ENCODE results near the gene TMED5. TPM values are rescaled to one million over a fixed set of nuclear protein-coding genes. Genes with fewer than 3 reads are reported as not detected.
"Not testable (repeated sequence)": the region's sequence is repeated elsewhere in the genome, so short reads cannot be mapped to it uniquely, and the experiment has no call there.

Gene TMED5
- total RNA-seq, 2 experiments from 2014 or later, result 48.2 to 52.3 TPM

DNA sequence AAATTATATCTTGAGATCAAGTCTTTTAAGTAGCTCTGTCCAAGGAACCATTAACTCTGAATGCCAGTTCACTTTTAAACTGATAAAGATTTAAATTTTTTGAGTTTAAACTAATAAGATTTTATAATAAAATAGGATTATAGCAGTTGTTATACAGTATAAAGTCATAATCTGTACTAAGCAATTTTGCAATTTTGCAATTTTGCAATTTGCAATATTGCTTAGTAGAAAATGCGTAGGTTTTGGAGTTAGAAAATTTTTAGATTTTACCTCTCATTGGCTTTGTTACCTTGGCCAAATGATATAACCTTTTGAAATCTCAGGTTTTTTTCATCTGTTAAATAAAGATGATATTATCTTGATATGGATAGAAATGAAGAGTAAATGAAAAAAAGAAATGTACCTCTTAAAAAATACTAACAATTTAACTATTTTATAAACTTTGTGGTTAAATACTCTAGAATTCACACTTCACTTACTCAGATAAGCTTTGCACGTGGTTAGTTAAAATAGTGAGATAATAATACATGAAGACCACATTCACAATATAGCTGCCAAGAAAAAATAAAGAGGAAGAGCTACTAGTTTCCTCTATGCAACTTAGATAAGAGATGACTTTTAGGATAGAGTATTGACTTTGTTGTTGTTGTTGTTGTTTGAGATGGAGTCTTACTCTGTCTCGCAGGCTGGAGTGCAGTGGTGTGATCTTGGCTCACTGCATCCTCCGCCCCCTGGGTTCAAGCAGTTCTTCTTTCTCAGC, 14.2 kb upstream of the TMED5 start:
- Mint-ChIP-seq H3K9me3 (no peaks in the 10 kb centered on the region), H3K27ac (no peak overlapping the region), H3K4me3 (no peak overlapping the region), H3K4me1 (peaks cover 15% of the 10 kb centered on the region), H3K27me3 (no peaks in the 10 kb centered on the region), H3K36me3 (peaks cover 46% of the 10 kb centered on the region)
- DNase-seq (no peak), ATAC-seq (ENCODE audit: low read depth) (no peak)
- POLR2A ChIA-PET, result interaction anchor here (0.6 kb wide), 1 partner anchor 17 kb away, joined by 4 read pairs; no protein-coding TSS in a partner anchor

DNA sequence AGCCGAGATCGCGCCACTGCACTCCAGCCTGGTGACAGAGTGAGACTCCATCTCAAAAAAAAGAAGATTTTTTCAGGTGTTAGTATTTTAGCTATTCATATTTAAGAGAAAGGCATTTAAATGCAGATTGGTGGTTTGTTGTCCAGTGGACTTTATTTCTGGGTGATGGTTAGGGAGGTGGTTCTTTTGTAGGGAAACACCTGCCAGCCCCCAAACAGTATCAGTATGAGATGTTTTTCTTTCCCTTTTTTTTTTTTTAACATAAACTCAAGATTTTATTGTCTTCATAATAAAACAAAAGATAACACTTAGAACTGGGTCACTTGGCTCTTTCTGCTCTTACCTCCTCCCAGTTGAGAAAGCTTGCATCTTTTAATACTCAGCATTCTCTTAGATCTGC, 10.2 kb upstream of the TMED5 start:
- Mint-ChIP-seq H3K9me3 (no peaks in the 10 kb centered on the region), H3K27me3 (no peaks in the 10 kb centered on the region), H3K4me1 (peaks cover 21% of the 10 kb centered on the region), H3K36me3 (peaks cover 41% of the 10 kb centered on the region), H3K4me3 (peak overlapping the region; percentile 9), H3K27ac (no peak overlapping the region)
- POLR2A ChIA-PET, result interaction anchor here (0.6 to 1.3 kb wide), 2 partner anchors 9 to 18 kb away, joined by 3 to 5 read pairs; no protein-coding TSS in a partner anchor
- ATAC-seq (ENCODE audit: low read depth), result no peak
- DNase-seq, result no peak

GRCh38 chr1:93186667-93187066, 6.5 kb upstream of the TMED5 start:
- POLR2A ChIA-PET, result no interaction called here
- Mint-ChIP-seq H3K36me3 (peaks cover 37% of the 10 kb centered on the region), H3K9me3 (no peaks in the 10 kb centered on the region), H3K27ac (no peak overlapping the region), H3K27me3 (no peaks in the 10 kb centered on the region), H3K4me3 (no peak overlapping the region), H3K4me1 (peaks cover 45% of the 10 kb centered on the region)
- DNase-seq (no peak), ATAC-seq (ENCODE audit: low read depth) (no peak)

- peak within 1 kb of the TSS; percentile 99 for H3K27ac Mint-ChIP-seq
- DNase-seq, result no peak
- peak within 1 kb of the TSS; percentile 100 for H3K4me3 Mint-ChIP-seq
- H3K4me1 Mint-ChIP-seq, result peaks cover 46% of the 10 kb centered on the region
- POLR2A ChIA-PET, result interaction anchor here (0.6 to 2.6 kb wide), 6 partner anchors 9 to 665 kb away, joined by 3 to 26 read pairs (median 4); partner anchors contain the start of genes DR1 and MTF2
- ATAC-seq (ENCODE audit: low read depth), result peak; percentile 10
- H3K27me3 Mint-ChIP-seq, result no peaks in the 10 kb centered on the region
- no peaks in the 10 kb centered on the region for H3K9me3 Mint-ChIP-seq
- H3K36me3 Mint-ChIP-seq, result peaks cover 29% of the 10 kb centered on the region
Observed at GRCh38 chr1:93180723-93181613, 755 bp upstream of the TMED5 start, which contains the start of gene CCDC18. CCDC18 (plus strand) TSS chr1:93180724; CDS start chr1:93183362, 2,638 bp downstream.

- ATAC-seq (ENCODE audit: low read depth), result no peak
- POLR2A ChIA-PET, result interaction anchor here (0.6 to 1.0 kb wide), 2 partner anchors 167 to 211 kb away, joined by 4 read pairs; partner anchors contain the start of gene DR1
- Mint-ChIP-seq H3K4me3 (peak overlapping the region; percentile 100), H3K27ac (peak overlapping the region; percentile 32), H3K27me3 (no peaks in the 10 kb centered on the region), H3K36me3 (peaks cover 24% of the 10 kb centered on the region), H3K4me1 (peaks cover 41% of the 10 kb centered on the region), H3K9me3 (no peaks in the 10 kb centered on the region)
- DNase-seq, result no peak
Observed at GRCh38 chr1:93178418-93178817, 1.8 kb downstream of the TMED5 start.

DNA sequence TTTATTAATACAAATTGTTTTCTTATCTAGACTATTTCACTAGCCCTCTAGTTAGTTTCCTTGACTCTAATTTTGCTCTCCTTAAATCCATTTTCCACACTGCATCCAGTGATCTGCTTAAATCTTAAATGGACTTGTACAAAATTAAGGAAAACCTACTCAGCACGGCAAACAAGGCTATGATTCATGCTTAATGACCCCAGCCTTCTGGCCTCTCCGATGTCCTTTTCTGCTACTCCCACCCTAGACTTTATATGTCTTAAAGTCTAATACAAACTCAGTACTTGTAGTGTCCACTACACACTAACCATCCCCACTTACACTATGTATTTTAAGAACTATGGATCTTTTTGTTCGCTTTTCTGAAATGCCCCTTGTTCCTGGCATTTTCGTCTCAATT, 2.2 kb downstream of the TMED5 start:
- Mint-ChIP-seq H3K27ac (no peak overlapping the region), H3K4me3 (peak overlapping the region; percentile 100)

GRCh38 chr1:93174638-93175037, 5.6 kb downstream of the TMED5 start:
- H3K27me3 Mint-ChIP-seq; DNase-seq; ATAC-seq (ENCODE audit: low read depth); POLR2A ChIA-PET; H3K27ac Mint-ChIP-seq; H3K4me3 Mint-ChIP-seq; H3K9me3 Mint-ChIP-seq: not testable (repeated sequence)
- Mint-ChIP-seq H3K36me3 (peaks cover 38% of the 10 kb centered on the region), H3K4me1 (peaks cover 47% of the 10 kb centered on the region)

More for the DNA sequence above, 2.2 kb downstream of the TMED5 start:
- H3K36me3 Mint-ChIP-seq, result peaks cover 25% of the 10 kb centered on the region
- no peak for ATAC-seq (ENCODE audit: low read depth)
- POLR2A ChIA-PET, result interaction anchor here (0.6 to 1.1 kb wide), 5 partner anchors 13 to 73 kb away, joined by 3 to 5 read pairs (median 4); no protein-coding TSS in a partner anchor
- H3K9me3 Mint-ChIP-seq, result no peaks in the 10 kb centered on the region
- H3K4me1 Mint-ChIP-seq, result peaks cover 40% of the 10 kb centered on the region
- DNase-seq, result no peak
- H3K27me3 Mint-ChIP-seq, result no peaks in the 10 kb centered on the region

DNA sequence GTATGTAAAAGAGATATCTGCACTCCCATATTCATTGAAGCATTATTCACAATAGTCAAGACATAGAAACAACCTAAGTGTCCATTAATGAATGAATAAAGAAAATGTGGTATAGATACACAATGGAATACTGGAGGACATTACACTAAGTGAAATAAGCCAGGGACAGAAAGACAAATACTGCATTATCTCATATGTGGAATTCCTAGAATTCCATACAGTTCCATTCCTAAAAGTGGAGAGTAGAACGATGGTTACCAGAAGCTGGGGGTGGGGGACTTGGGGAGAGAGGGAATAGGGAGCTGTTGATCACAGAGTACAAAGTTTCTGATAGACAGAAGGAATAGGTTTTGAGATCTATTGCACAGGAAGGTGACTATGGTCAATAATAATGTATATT, 7.4 kb downstream of the TMED5 start:
- Mint-ChIP-seq H3K9me3 (no peaks in the 10 kb centered on the region), H3K36me3 (peaks cover 43% of the 10 kb centered on the region), H3K27ac (no peak overlapping the region)

GRCh38 chr1:93171549-93172034, 8.6 kb downstream of the TMED5 start:
- POLR2A ChIA-PET, result interaction anchor here (0.7 to 1.3 kb wide), 3 partner anchors 8 to 675 kb away, joined by 3 to 5 read pairs (median 4); partner anchors contain the start of genes CCDC18 and TMED5

More for the DNA sequence above, 7.4 kb downstream of the TMED5 start:
- POLR2A ChIA-PET, result interaction anchor here (1.9 kb wide), 1 partner anchor 93 kb away, joined by 4 read pairs; the partner anchor contains the start of gene MTF2
- ATAC-seq (ENCODE audit: low read depth), result no peak
- H3K4me1 Mint-ChIP-seq, result peaks cover 44% of the 10 kb centered on the region
- H3K4me3 Mint-ChIP-seq, result no peak overlapping the region
- no peaks in the 10 kb centered on the region for H3K27me3 Mint-ChIP-seq
- no peak for DNase-seq

GRCh38 chr1:93170141-93170678, 10.0 kb downstream of the TMED5 start:
- H3K4me1 Mint-ChIP-seq, result peaks cover 40% of the 10 kb centered on the region
- H3K9me3 Mint-ChIP-seq; H3K27ac Mint-ChIP-seq; H3K27me3 Mint-ChIP-seq; ATAC-seq (ENCODE audit: low read depth); DNase-seq: not testable (repeated sequence)
- POLR2A ChIA-PET, result interaction anchor here (1.1 to 1.3 kb wide), 4 partner anchors 10 to 676 kb away, joined by 4 to 5 read pairs (median 4); partner anchors contain the start of genes CCDC18, MTF2 and TMED5
- peaks cover 55% of the 10 kb centered on the region for H3K36me3 Mint-ChIP-seq
- H3K4me3 Mint-ChIP-seq, result peak overlapping the region; percentile 89

More at GRCh38 chr1:93171549-93172034, 8.6 kb downstream of the TMED5 start:
- Mint-ChIP-seq H3K27ac (peak overlapping the region; percentile 92), H3K9me3 (peaks cover 1% of the 10 kb centered on the region), H3K4me1 (peaks cover 40% of the 10 kb centered on the region), H3K27me3 (no peaks in the 10 kb centered on the region), H3K36me3 (peaks cover 51% of the 10 kb centered on the region), H3K4me3 (peak overlapping the region; percentile 89)
- DNase-seq (no peak), ATAC-seq (ENCODE audit: low read depth) (peak; percentile 32)

- H3K4me1 Mint-ChIP-seq, result peaks cover 32% of the 10 kb centered on the region
- no peak for ATAC-seq (ENCODE audit: low read depth)
Observed at GRCh38 chr1:93167006-93167405, 13.2 kb downstream of the TMED5 start.

DNA sequence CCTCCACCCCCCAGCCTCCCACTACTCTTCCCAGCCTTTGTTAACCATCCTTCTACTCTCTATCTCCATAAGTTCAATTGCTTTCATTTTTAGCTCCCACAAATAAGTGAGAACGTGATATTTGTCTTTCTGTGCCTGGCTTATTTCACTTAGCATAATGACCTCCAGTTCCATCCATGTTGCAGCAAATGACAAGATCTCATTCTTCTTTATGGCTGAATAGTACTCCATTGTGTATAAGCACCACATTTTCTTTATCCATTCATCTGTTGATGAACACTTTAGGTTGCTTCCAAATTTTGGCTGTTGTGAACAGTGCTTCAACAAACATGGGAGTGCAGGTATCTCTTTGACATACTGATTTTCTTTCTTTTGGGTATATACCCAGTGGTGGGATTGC, 14.3 kb downstream of the TMED5 start:
- H3K9me3 Mint-ChIP-seq; DNase-seq; H3K4me3 Mint-ChIP-seq; POLR2A ChIA-PET; H3K27me3 Mint-ChIP-seq; H3K27ac Mint-ChIP-seq; ATAC-seq (ENCODE audit: low read depth): not testable (repeated sequence)
- Mint-ChIP-seq H3K4me1 (peaks cover 24% of the 10 kb centered on the region), H3K36me3 (peaks cover 52% of the 10 kb centered on the region)

More at GRCh38 chr1:93167006-93167405, 13.2 kb downstream of the TMED5 start:
- no peaks in the 10 kb centered on the region for H3K27me3 Mint-ChIP-seq
- H3K36me3 Mint-ChIP-seq, result peaks cover 49% of the 10 kb centered on the region
- DNase-seq, result no peak
- no peak overlapping the region for H3K27ac Mint-ChIP-seq
- POLR2A ChIA-PET, result no interaction called here
- H3K9me3 Mint-ChIP-seq, result peaks cover 8% of the 10 kb centered on the region
- H3K4me3 Mint-ChIP-seq, result no peak overlapping the region

All from activated naive CD8-positive, alpha-beta T cell treated with anti-CD3 and anti-CD28 coated beads, Interleukin-2, amount 10 ng/mL, durations not matched to agents 7 days and 5 days (primary cell).